Brain microvascular endothelial cell (primary cell): ENCODE data around the gene MALRD1.
A peak's percentile ranks its signal among the peaks of the same experiment; 100 is the strongest.
"Not testable (repeated sequence)": the region's sequence is repeated elsewhere in the genome, so short reads cannot be mapped to it uniquely, and the experiment has no call there.

Source experiments
- DNase-seq: peaks from one replicate; pipeline ENCODE4 v3.0.0-alpha.2; 2020
- H3K27ac ChIP-seq: fragments of 250-450 bp; sonication (Bioruptor Pico); 2 replicates; pipeline ENCODE4 v1.5.1; 2020; ENCODE audit warnings: mild to moderate bottlenecking, moderate library complexity
- H3K27me3 ChIP-seq: fragments of 250-450 bp; sonication (Bioruptor Pico); replicated peaks from 2 replicates; pipeline ENCODE4 v1.5.1; 2020; ENCODE audit warnings: mild to moderate bottlenecking
- H3K36me3 ChIP-seq: fragments of 250-450 bp; sonication (Bioruptor Pico); replicated peaks from 2 replicates; pipeline ENCODE4 v1.5.1; 2020; ENCODE audit warnings: mild to moderate bottlenecking
- H3K4me3 ChIP-seq: 2 replicates; pipeline ENCODE4 v1.5.1; 2011; ENCODE audit warnings: low read depth, mild to moderate bottlenecking, control low read depth, low read length, moderate library complexity
- CTCF ChIP-seq: IDR thresholded peaks from 2 replicates; pipeline ENCODE4 v1.5.1; 2011; ENCODE audit warnings: low read depth, mild to moderate bottlenecking, moderate library complexity, low read length, control low read depth, inconsistent platforms; ENCODE audit errors: missing control alignments
- in situ Hi-C: cut with HindIII; loops from 2 replicates; pipeline ENCODE4 v1.10.0; 2017; ENCODE audit warnings: low sequenced_read_pairs, low pct_ligation_motif_present

The MALRD1 gene

GRCh38 chr10:19767876-19768275, 719.3 kb downstream of the MALRD1 start:
- no peak for DNase-seq
- Histone ChIP-seq H3K27me3 (no peaks in the 10 kb centered on the region), H3K4me3 (no peak overlapping the region), H3K36me3 (no peaks in the 10 kb centered on the region), H3K27ac (no peak overlapping the region)
- TF ChIP-seq CTCF = peak; percentile 15
- in situ Hi-C loops = no loop called here

- H3K27me3 ChIP-seq, H3K27ac ChIP-seq, H3K36me3 ChIP-seq, H3K4me3 ChIP-seq, DNase-seq, in situ Hi-C loops: not testable (repeated sequence)
Observed at GRCh38 chr10:19769826-19770225, 721.2 kb downstream of the MALRD1 start.

- in situ Hi-C loops = no loop called here
- Histone ChIP-seq H3K4me3 (no peak overlapping the region), H3K36me3 (no peaks in the 10 kb centered on the region), H3K27me3 (no peaks in the 10 kb centered on the region), H3K27ac (no peak overlapping the region)
- no peak for DNase-seq
- no peak for TF ChIP-seq CTCF
Observed at GRCh38 chr10:19772972-19773371, 724.4 kb downstream of the MALRD1 start.

- DNase-seq = no peak
- no peaks in the 10 kb centered on the region for H3K27me3 ChIP-seq
- H3K36me3 ChIP-seq = no peaks in the 10 kb centered on the region
- H3K4me3 ChIP-seq = no peak overlapping the region
- no peak overlapping the region for H3K27ac ChIP-seq
- in situ Hi-C loops = no loop called here
- TF ChIP-seq CTCF = no peak
Observed at GRCh38 chr10:19775296-19775695, 726.7 kb downstream of the MALRD1 start.

- DNase-seq = no peak
- H3K36me3 ChIP-seq = no peaks in the 10 kb centered on the region
- in situ Hi-C loops = no loop called here
- no peak overlapping the region for H3K4me3 ChIP-seq
- H3K27me3 ChIP-seq = no peaks in the 10 kb centered on the region
- no peak overlapping the region for H3K27ac ChIP-seq
- TF ChIP-seq CTCF = no peak
Observed at GRCh38 chr10:19777806-19778205, 729.2 kb downstream of the MALRD1 start.

- no peak overlapping the region for H3K4me3 ChIP-seq
- H3K36me3 ChIP-seq = no peaks in the 10 kb centered on the region
- no peaks in the 10 kb centered on the region for H3K27me3 ChIP-seq
- no peak for TF ChIP-seq CTCF
- no peak for DNase-seq
- in situ Hi-C loops = no loop called here
- no peak overlapping the region for H3K27ac ChIP-seq
Observed at GRCh38 chr10:19778996-19779395, 730.4 kb downstream of the MALRD1 start.
